ENCODE data around the gene RNF8. TPM values are rescaled to one million over a fixed set of nuclear protein-coding genes. Genes with fewer than 3 reads are reported as not detected.
"Not testable (repeated sequence)": the region's sequence is repeated elsewhere in the genome, so short reads cannot be mapped to it uniquely, and the experiment has no call there.

The RNF8 gene
- polyA plus RNA-seq, 1 experiment, result 13.3 TPM

DNA sequence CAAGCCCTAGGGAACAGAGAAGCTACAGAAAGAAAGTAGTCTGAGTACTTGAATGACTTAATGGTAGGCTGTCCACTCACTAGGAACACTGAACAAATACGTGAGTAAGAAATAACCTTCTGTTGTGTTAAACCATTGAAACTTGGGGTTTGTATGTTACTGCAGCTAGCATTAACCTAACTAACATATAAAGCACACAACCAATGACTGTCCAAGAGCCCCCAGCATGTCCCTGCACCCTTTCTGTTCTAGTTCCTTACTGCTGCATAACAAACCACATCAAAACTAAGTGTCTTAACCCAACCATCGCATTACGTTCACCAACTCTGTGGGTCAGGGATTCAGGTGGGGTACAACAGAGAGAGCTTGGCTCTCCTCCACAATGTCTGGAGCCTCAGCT lies 10.5 kb upstream of the RNF8 start:
- no peak for DNase-seq (ENCODE audit: low read depth)
- ChIA-PET POLR2A (no interaction called here), CTCF (interaction anchor here (0.6 to 3.6 kb wide), 2 partner anchors 17 to 132 kb away, joined by 4 to 15 read pairs; no protein-coding TSS in a partner anchor)
- Histone ChIP-seq H3K36me3 (ENCODE audit: control insufficient read depth, insufficient read depth, low read length) (no peaks in the 10 kb centered on the region), H3K27me3 (ENCODE audit: control insufficient read depth, insufficient read depth, low read length) (peaks cover 2% of the 10 kb centered on the region), H3K4me3 (ENCODE audit: low read depth, low read length) (no peak overlapping the region)
- TF ChIP-seq, protein P1, sequence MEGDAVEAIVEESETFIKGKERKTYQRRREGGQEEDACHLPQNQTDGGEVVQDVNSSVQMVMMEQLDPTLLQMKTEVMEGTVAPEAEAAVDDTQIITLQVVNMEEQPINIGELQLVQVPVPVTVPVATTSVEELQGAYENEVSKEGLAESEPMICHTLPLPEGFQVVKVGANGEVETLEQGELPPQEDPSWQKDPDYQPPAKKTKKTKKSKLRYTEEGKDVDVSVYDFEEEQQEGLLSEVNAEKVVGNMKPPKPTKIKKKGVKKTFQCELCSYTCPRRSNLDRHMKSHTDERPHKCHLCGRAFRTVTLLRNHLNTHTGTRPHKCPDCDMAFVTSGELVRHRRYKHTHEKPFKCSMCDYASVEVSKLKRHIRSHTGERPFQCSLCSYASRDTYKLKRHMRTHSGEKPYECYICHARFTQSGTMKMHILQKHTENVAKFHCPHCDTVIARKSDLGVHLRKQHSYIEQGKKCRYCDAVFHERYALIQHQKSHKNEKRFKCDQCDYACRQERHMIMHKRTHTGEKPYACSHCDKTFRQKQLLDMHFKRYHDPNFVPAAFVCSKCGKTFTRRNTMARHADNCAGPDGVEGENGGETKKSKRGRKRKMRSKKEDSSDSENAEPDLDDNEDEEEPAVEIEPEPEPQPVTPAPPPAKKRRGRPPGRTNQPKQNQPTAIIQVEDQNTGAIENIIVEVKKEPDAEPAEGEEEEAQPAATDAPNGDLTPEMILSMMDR (IDR thresholded peaks at IDR 0.05; ENCODE audit: insufficient read depth, low read depth, low read length), result no peak

GRCh38 chr6:37344308-37344707 lies 9.5 kb upstream of the RNF8 start:
- POLR2A ChIA-PET, result no interaction called here
- Histone ChIP-seq H3K36me3 (ENCODE audit: control insufficient read depth, insufficient read depth, low read length) (no peaks in the 10 kb centered on the region), H3K27me3 (ENCODE audit: control insufficient read depth, insufficient read depth, low read length) (peaks cover 2% of the 10 kb centered on the region), H3K4me3 (ENCODE audit: low read depth, low read length) (no peak overlapping the region)
- DNase-seq (ENCODE audit: low read depth), result no peak
- TF ChIP-seq, protein P1 (IDR thresholded peaks at IDR 0.05; ENCODE audit: insufficient read depth, low read depth, low read length), result no peak
- CTCF ChIA-PET, result interaction anchor here (3.6 kb wide), 1 partner anchor 18 kb away, joined by 15 read pairs; no protein-coding TSS in a partner anchor

DNA sequence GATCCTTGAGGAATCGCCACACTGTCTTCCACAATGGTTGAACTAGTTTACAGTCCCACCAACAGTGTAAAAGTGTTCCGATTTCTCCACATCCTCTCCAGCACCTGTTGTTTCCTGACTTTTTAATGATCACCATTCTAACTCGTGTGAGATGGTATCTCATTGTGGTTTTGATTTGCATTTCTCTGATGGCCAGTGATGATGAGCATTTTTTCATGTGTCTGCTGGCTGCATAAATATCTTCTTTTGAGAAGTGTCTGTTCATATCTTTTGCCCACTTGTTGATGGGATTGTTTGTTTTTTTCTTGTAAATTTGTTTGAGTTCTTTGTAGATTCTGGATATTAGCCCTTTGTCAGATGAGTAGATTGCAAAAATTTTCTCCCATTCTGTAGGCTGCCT lies 8.0 kb upstream of the RNF8 start:
- H3K4me3 ChIP-seq (ENCODE audit: low read depth, low read length); H3K27me3 ChIP-seq (ENCODE audit: control insufficient read depth, insufficient read depth, low read length); H3K36me3 ChIP-seq (ENCODE audit: control insufficient read depth, insufficient read depth, low read length); POLR2A ChIA-PET; CTCF ChIA-PET; DNase-seq (ENCODE audit: low read depth): not testable (repeated sequence)

- H3K36me3 ChIP-seq (ENCODE audit: control insufficient read depth, insufficient read depth, low read length), result no peaks in the 10 kb centered on the region
- POLR2A ChIA-PET, result no interaction called here
- no peak for DNase-seq (ENCODE audit: low read depth)
- CTCF ChIA-PET, result no interaction called here
- TF ChIP-seq, protein P1 (IDR thresholded peaks at IDR 0.05; ENCODE audit: insufficient read depth, low read depth, low read length), result no peak
- no peak overlapping the region for H3K4me3 ChIP-seq (ENCODE audit: low read depth, low read length)
- H3K27me3 ChIP-seq (ENCODE audit: control insufficient read depth, insufficient read depth, low read length), result peaks cover 2% of the 10 kb centered on the region
These were observed 6.6 kb upstream of the RNF8 start for GRCh38 chr6:37347177-37347576.

DNA sequence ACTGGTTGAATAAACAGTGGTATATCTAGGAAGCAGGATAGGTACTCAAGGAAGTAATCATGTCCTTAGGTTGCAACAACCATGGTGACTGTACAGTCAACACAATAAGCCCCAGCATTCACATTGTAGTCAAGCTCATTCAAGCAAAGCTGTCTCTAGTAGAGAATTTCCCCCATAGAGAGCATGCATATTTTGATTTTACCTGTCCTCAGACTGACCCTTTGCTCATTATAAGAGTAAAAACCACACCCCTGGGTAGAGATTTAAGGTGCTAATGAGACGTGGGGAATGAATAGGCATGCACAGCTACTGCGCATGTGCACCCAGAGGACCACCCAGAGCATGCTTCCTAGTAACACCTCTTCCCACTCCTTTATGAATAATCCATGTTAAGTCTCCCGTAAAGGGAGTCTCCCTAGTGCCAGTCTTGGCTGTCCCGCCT lies 6.1 kb upstream of the RNF8 start:
- TF ChIP-seq, protein P1 (IDR thresholded peaks at IDR 0.05; ENCODE audit: insufficient read depth, low read depth, low read length), result no peak
- ChIA-PET CTCF (no interaction called here), POLR2A (no interaction called here)
- DNase-seq (ENCODE audit: low read depth), result no peak
- Histone ChIP-seq H3K27me3 (ENCODE audit: control insufficient read depth, insufficient read depth, low read length) (peaks cover 2% of the 10 kb centered on the region), H3K4me3 (ENCODE audit: low read depth, low read length) (no peak overlapping the region), H3K36me3 (ENCODE audit: control insufficient read depth, insufficient read depth, low read length) (no peaks in the 10 kb centered on the region)

GRCh38 chr6:37351027-37351426 lies 2.8 kb upstream of the RNF8 start:
- TF ChIP-seq, protein P1 (IDR thresholded peaks at IDR 0.05; ENCODE audit: insufficient read depth, low read depth, low read length), result no peak
- POLR2A ChIA-PET, result no interaction called here
- no peaks in the 10 kb centered on the region for H3K27me3 ChIP-seq (ENCODE audit: control insufficient read depth, insufficient read depth, low read length)
- H3K36me3 ChIP-seq (ENCODE audit: control insufficient read depth, insufficient read depth, low read length), result no peaks in the 10 kb centered on the region
- no peak overlapping the region for H3K4me3 ChIP-seq (ENCODE audit: low read depth, low read length)
- DNase-seq (ENCODE audit: low read depth), result no peak
- CTCF ChIA-PET, result no interaction called here
